Sigmoid colon (tissue), 4 donors: ENCODE data around the gene LIPG.

Experiments
- CTCF ChIP-seq, 4 experiments: fragments of 450-650 bp in 3 of 4; fragments of 200-600 bp in 1 of 4; IDR thresholded peaks; one replicate each; pipeline ENCODE4 v1.5.1; 2016 to 2019; ENCODE audit warnings: antibody characterized with exemption in 4 of 4, mild to moderate bottlenecking in 3 of 4, moderate library complexity in 2 of 4
- EP300 ChIP-seq, 4 donors: sonication (generic); formaldehyde crosslinking; IDR thresholded peaks; one replicate each; pipeline ENCODE4 v1.6.1; 2017; ENCODE audit warnings: antibody characterized with exemption in 4 of 4

GRCh38 chr18:49638891-49639557 is 77.2 kb downstream of the LIPG start:
- TF ChIP-seq CTCF (IDR thresholded peaks at IDR 0.05) (no peak), EP300 (IDR thresholded peaks at IDR 0.05) (no peak)
